SH-SY5Y (cell line): ENCODE data around the gene PGBD5.

Experiments used
- GATA2 ChIP-seq: IDR thresholded peaks from 2 replicates; pipeline ENCODE4 v1.6.1; 2011; ENCODE audit warnings: mild to moderate bottlenecking, low read depth, low read length
- GATA3 ChIP-seq: IDR thresholded peaks from 2 replicates; pipeline ENCODE4 v1.6.1; 2011; ENCODE audit warnings: low read depth, mild to moderate bottlenecking, low read length, moderate library complexity

DNA sequence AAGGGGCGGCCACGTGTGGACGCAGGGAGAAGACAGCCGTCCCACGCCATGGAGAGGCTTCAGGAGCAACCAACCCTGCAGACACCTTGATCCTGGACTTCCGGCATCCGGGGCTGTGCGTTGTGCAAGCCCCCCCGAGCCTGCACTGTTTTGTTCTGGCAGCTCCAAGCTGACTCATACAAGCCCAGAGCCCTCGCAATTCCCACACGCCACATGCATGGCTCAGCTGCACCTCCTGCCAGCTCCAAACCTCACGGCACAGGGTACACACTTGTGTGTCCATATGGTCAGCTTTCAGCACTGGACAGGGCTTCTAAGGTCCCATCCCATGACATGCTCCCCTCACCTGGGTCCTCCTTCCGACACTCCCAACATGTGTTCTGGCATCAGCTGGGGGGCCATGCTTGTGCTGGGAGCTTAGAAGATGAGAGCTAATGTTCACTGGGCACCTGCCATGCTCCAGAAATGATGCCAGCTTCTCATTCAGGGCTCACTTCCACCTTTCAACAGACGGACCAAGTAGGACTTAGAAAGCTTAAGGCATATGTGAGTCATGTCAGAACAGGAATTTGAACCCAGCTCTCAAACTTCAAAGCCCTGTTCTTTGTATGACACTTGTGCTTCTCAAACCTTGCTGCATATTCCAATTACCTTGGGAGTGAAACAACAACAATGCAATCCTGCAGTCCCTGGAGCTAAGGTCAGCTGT is 137.3 kb downstream of the PGBD5 start:
- TF ChIP-seq GATA2 = no peak
- no peak for TF ChIP-seq GATA3
